HUES48 (cell line): Measurements from ENCODE around the gene RASGEF1B.

Experiments used
- H3K27ac ChIP-seq: one replicate; pipeline ENCODE4 v1.7.0; 2013; ENCODE audit warnings: low read depth, low read length, inconsistent platforms
- H3K27me3 ChIP-seq: 2 replicates; pipeline ENCODE4 v1.6.1; 2013; ENCODE audit warnings: mild to moderate bottlenecking, low read length; ENCODE audit not compliant: control insufficient read depth, insufficient read depth
- H3K36me3 ChIP-seq: 2 replicates; pipeline ENCODE4 v1.6.1; 2013; ENCODE audit warnings: low read length; ENCODE audit not compliant: control insufficient read depth, insufficient read depth
- H3K4me1 ChIP-seq: 2 replicates; pipeline ENCODE4 v1.6.1; 2013; ENCODE audit warnings: mild to moderate bottlenecking, low read length; ENCODE audit not compliant: control insufficient read depth, insufficient read depth
- H3K4me3 ChIP-seq: 2 replicates; pipeline ENCODE4 v1.5.1; 2013; ENCODE audit warnings: mild to moderate bottlenecking, low read depth, low read length
- H3K9ac ChIP-seq: 2 replicates; pipeline ENCODE4 v1.6.1; 2013; ENCODE audit warnings: mild to moderate bottlenecking, low read depth, low read length, moderate library complexity
- H3K9me3 ChIP-seq: 2 replicates; pipeline ENCODE4 v1.6.1; 2013; ENCODE audit warnings: low read length; ENCODE audit not compliant: control insufficient read depth, insufficient read depth

The RASGEF1B gene

DNA sequence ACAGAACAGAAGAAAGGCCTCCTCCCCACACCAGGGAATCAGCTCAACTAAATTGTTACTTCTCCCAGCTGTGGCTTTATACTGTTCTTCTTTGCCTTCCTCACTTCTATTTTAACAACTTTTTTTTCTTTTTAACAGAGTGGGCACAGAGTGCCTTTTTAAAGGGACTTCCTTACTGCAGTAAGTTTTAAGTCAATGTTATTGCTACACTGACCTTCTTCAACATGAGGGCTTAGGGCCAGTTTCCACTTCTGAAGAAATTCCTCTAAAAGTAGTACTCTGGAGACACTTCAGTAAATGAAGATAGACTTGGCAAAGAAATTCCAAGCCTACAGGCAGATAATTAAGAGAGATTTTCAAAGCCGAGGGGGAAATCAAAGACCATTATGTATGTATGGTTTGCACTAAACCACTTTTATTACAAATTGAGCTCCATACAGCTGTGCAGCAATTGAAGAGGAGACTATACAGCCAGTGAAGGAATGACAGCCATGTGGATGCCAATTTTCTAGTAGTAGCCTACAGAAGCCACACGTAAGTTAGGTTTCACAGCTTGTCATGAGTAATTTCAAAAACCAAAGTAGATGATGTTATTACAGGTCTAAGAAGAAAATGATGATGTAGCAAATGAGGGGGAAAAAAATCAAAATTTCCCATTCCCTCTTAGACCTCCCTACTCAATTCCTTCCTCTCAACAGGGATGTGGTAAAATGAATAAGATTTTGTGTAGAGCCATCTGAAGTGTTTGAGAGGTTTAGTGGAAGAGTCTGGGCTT is 36.9 kb upstream of the RASGEF1B start:
- no peak overlapping the region for H3K9ac ChIP-seq
- H3K4me1 ChIP-seq: peaks cover 24% of the 10 kb centered on the region
- no peaks in the 10 kb centered on the region for H3K9me3 ChIP-seq
- no peak overlapping the region for H3K27ac ChIP-seq
- H3K27me3 ChIP-seq: no peaks in the 10 kb centered on the region
- H3K4me3 ChIP-seq: no peak overlapping the region
- no peaks in the 10 kb centered on the region for H3K36me3 ChIP-seq

DNA sequence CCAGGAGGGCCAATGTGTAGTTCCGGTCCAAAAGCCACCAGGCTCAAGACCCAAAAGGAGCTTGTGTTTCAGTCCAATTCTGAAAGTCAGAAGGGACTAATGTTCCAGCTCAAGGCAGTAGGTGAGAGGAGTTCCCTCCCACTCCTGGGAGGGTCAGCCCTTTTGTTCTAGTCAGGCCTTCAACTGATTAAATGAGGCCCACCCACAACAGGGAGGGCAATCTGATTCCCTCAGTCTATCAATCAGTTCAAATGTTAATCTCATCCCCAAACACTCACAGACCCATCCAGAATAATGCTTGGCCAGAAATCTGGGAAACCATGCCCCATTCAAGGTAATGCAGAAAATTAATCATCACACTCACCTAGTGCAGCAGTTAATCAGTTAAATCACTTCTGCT is 35.8 kb upstream of the RASGEF1B start:
- H3K4me3 ChIP-seq: no peak overlapping the region
- no peaks in the 10 kb centered on the region for H3K27me3 ChIP-seq
- peaks cover 14% of the 10 kb centered on the region for H3K4me1 ChIP-seq
- no peaks in the 10 kb centered on the region for H3K9me3 ChIP-seq
- H3K36me3 ChIP-seq: no peaks in the 10 kb centered on the region
- H3K9ac ChIP-seq: no peak overlapping the region
- no peak overlapping the region for H3K27ac ChIP-seq

DNA sequence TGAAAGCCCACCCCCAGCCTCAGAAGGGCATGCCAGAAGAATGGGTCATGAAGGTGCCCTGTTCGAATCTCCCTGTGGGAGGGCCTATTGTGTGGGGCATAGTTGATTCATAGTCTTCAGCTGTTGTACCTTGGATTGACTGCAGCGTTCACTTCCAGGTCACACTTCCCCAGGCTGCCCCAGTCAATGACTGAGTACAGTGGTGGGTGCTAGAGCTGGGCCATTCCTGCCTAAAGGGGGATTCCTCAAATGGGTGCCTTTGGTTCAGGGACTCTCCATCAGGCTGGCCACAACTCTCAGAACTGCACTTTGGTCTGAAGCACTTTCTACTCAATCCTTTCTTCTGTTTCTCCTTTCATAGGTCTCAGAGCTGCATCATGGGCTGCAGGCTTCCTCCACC is 35.0 kb upstream of the RASGEF1B start:
- no peaks in the 10 kb centered on the region for H3K9me3 ChIP-seq
- H3K4me3 ChIP-seq: no peak overlapping the region
- H3K4me1 ChIP-seq: peaks cover 6% of the 10 kb centered on the region
- H3K9ac ChIP-seq: no peak overlapping the region
- no peak overlapping the region for H3K27ac ChIP-seq
- H3K27me3 ChIP-seq: no peaks in the 10 kb centered on the region
- no peaks in the 10 kb centered on the region for H3K36me3 ChIP-seq

DNA sequence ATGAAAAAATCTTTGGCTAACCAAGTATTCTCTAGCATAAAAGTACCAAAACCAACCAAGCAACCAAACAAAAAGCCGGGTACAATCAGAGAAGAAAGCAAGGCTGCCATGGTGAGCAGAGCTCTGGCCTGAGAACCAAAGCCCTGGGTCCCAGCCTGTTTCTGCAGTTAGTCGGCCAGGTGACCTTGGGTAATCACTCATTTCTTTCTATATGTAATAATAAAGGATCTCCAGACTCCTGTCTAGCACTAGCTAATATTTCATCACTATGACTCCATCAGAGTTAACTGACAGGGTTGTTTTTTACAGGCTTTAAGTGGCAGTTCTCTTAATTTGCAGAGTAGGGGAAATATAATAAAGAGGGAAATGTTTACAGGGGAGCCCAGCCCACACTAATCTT is 34.0 kb upstream of the RASGEF1B start:
- H3K4me3 ChIP-seq: no peak overlapping the region
- no peaks in the 10 kb centered on the region for H3K36me3 ChIP-seq
- no peaks in the 10 kb centered on the region for H3K27me3 ChIP-seq
- no peak overlapping the region for H3K27ac ChIP-seq
- no peak overlapping the region for H3K9ac ChIP-seq
- H3K4me1 ChIP-seq: no peaks in the 10 kb centered on the region
- H3K9me3 ChIP-seq: no peaks in the 10 kb centered on the region

DNA sequence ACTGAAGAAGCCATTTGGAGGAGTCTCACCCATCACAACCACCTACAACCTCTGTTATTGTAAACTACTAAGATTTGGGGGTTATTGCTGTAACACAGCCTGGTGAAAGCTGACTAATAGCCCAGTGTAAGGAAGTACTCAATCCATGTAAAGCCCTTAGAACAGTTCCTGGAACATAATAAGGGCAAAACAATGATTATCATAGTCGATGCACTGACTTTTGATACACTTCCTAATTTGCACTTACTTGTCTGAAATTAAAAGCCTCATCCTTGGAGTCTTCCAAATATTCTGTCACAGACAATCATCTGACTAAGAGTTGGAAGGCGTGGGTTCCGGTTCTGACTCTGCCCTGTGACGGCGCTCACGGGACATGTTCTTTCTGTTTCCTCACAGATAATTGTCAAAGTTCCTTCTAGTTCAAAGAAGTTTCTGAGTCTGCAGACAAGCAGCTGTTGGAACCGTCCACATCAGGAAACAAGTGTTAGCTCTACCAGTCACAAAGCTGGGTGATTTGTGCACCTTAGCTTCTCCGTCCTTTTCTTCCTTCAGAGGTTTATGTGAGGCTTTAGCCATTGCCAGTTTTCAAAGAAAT is 33.4 kb upstream of the RASGEF1B start:
- Histone ChIP-seq H3K9me3 (no peaks in the 10 kb centered on the region), H3K4me1 (no peaks in the 10 kb centered on the region), H3K4me3 (no peak overlapping the region), H3K36me3 (no peaks in the 10 kb centered on the region), H3K9ac (no peak overlapping the region), H3K27me3 (no peaks in the 10 kb centered on the region), H3K27ac (no peak overlapping the region)

DNA sequence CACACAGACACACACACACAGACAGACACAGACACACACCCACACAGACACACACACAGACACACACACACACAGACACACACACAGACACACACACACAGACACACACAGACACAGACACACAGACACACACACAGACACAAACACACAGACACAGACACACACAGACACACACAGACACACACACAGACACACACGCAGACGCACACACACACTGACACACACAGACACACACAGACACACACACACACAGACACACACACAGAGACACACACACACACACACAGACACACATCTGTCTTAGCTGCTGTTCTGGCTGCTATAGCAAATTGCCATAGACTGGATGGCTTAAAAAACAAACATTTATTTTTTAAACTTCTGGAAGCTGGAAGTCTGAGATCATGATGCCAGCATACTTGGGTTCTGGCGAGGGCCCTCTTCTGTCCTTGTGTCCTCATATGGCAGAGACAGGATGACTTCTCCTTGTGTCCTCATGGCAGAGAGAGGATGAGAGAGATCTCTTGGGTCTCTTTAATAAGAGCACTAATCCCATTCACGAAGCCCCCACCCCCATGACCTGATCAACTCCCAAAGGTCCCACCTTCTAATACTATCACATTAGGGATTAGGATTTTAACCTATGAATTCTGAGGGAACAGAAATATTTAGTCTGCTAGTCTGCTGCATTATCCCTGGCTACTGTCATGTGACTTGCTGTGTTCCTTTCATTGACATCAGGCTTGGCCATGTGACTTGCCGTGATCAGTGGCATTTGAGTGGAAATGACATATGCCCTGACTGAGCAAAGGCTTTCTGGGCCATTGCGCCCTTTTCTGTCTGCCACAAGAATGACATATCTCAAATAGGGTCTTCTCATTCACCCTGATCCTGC is 32.7 kb upstream of the RASGEF1B start:
- Histone ChIP-seq H3K9ac (no peak overlapping the region), H3K4me3 (no peak overlapping the region), H3K27me3 (no peaks in the 10 kb centered on the region)

DNA sequence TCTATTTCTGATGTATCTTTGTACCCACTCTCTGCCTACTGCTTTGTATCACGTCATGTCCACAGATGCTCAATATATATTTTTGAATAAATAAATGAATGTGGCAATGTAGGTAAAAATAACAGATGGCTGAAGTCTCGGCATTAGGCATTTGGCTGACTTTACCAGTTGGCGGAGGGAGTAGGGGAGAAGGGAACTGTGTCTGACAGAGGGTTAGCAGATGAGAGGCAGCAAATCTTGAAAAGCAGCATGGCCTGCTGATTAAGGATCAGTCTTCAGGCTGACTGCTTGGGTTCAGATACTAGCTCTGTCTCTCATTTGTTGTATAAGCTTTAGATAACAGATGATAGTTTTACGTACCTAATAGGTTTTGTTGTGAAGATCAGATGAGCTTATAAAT is 31.9 kb upstream of the RASGEF1B start:
- H3K4me1 ChIP-seq: no peaks in the 10 kb centered on the region
- H3K9me3 ChIP-seq: no peaks in the 10 kb centered on the region
- no peak overlapping the region for H3K9ac ChIP-seq
- no peak overlapping the region for H3K4me3 ChIP-seq
- no peaks in the 10 kb centered on the region for H3K36me3 ChIP-seq
- H3K27me3 ChIP-seq: no peaks in the 10 kb centered on the region
- H3K27ac ChIP-seq: no peak overlapping the region

More for the DNA sequence above, 32.7 kb upstream of the RASGEF1B start:
- Histone ChIP-seq H3K9me3 (no peaks in the 10 kb centered on the region), H3K4me1 (no peaks in the 10 kb centered on the region), H3K27ac (no peak overlapping the region), H3K36me3 (no peaks in the 10 kb centered on the region)

DNA sequence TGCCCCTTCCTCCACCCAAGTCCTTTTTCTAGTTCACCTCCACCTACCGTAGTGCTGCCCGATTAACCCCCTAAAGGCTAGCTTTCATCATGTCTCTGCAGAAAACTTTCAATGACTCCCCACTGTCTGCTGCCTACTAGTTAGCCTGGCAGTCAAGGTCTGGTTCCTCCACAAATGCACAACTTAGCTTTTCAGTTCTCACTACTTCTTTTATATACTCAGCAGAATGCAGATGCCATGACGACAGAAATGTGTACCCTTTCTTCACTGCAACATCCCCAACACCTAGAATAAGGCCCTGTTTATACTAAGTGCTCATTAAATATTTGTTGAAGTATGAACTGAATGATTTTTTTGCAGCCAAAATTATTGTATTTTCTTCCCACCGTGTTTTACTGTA is 30.9 kb upstream of the RASGEF1B start:
- Histone ChIP-seq H3K4me3 (no peak overlapping the region), H3K27ac (no peak overlapping the region), H3K36me3 (no peaks in the 10 kb centered on the region), H3K9ac (no peak overlapping the region), H3K4me1 (no peaks in the 10 kb centered on the region), H3K9me3 (no peaks in the 10 kb centered on the region), H3K27me3 (no peaks in the 10 kb centered on the region)

DNA sequence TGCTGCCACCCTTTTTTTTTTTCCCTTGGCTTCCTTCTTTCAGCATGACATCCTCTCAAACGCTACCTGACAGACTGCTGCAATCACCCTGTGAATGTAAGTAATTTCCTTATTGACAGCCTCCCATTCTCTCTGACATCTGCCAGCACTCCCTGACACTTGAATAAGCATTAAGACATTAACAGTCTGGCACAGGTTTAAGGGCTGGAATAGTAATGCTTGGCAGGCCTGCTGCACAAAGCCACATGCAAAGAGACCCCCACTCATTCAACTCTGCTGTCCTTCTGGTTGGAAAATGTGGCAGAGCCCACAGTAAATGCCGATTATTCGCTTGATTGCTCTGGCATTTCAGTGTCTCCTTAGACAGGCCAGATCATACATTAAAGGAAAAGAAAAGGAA is 28.1 kb upstream of the RASGEF1B start:
- Histone ChIP-seq H3K27me3 (no peaks in the 10 kb centered on the region), H3K4me3 (no peak overlapping the region), H3K27ac (no peak overlapping the region), H3K36me3 (no peaks in the 10 kb centered on the region), H3K4me1 (no peaks in the 10 kb centered on the region), H3K9me3 (no peaks in the 10 kb centered on the region), H3K9ac (no peak overlapping the region)

DNA sequence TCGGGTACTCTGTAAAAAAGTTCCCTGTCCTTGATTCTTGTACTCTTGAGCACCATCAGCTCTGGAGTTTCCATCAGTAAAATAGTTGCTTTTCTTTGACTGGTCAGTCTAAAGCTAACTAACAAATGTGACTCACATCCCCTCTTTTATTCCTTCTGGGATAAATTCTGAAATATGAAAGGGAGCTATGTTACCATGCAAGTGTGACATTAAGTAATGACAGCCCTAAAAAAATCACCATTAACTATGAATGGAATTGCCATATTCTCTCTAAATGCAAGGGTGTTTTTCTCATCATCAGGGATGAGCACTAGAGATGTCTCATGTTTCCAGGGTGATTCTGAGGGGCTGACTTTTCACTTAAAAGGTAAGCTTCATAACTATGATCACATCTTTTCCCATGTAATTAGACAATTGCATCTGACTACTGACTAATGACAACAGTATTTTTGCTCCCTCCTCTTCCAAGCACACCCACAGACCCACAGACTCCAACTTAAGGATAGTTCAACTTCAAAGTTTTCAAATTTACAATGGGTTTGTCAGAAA is 26.9 kb upstream of the RASGEF1B start:
- no peaks in the 10 kb centered on the region for H3K4me1 ChIP-seq
- H3K9me3 ChIP-seq: no peaks in the 10 kb centered on the region
- H3K9ac ChIP-seq: no peak overlapping the region
- H3K27ac ChIP-seq: no peak overlapping the region
- H3K4me3 ChIP-seq: no peak overlapping the region
- no peaks in the 10 kb centered on the region for H3K36me3 ChIP-seq
- H3K27me3 ChIP-seq: no peaks in the 10 kb centered on the region

DNA sequence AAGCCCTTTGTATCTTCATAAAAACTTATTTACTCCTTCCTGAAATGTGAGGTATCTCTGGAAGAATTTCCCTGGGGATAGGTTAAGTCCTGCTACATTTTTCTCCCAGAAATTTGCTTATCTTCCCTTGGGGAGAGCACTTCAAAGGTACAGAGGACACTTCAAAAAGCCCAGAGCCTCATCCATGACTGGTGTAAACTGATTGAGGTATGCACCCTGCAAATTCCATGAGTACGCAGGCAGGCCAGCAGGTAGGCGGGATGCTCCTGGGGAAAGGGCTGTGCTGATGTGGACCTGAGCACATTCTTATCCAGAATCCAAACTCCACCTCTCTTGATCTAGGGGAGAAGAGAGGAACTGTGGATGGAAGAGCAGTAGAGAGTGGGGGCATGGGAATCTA is 26.3 kb upstream of the RASGEF1B start:
- Histone ChIP-seq H3K4me3 (no peak overlapping the region), H3K4me1 (no peaks in the 10 kb centered on the region), H3K36me3 (no peaks in the 10 kb centered on the region), H3K27ac (no peak overlapping the region), H3K27me3 (no peaks in the 10 kb centered on the region), H3K9me3 (no peaks in the 10 kb centered on the region), H3K9ac (no peak overlapping the region)
